ENCODE data around the gene ANKDD1A.

GRCh38 chr15:64884679-64885078, 27.0 kb upstream of the ANKDD1A start:
- TF ChIP-seq, protein P1, sequence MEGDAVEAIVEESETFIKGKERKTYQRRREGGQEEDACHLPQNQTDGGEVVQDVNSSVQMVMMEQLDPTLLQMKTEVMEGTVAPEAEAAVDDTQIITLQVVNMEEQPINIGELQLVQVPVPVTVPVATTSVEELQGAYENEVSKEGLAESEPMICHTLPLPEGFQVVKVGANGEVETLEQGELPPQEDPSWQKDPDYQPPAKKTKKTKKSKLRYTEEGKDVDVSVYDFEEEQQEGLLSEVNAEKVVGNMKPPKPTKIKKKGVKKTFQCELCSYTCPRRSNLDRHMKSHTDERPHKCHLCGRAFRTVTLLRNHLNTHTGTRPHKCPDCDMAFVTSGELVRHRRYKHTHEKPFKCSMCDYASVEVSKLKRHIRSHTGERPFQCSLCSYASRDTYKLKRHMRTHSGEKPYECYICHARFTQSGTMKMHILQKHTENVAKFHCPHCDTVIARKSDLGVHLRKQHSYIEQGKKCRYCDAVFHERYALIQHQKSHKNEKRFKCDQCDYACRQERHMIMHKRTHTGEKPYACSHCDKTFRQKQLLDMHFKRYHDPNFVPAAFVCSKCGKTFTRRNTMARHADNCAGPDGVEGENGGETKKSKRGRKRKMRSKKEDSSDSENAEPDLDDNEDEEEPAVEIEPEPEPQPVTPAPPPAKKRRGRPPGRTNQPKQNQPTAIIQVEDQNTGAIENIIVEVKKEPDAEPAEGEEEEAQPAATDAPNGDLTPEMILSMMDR (conservative IDR thresholded peaks at IDR 0.05) = no peak
- TF ChIP-seq ZFX (IDR thresholded peaks at IDR 0.05) = no peak

Data from C4-2B (cell line).